HUDEP-2 (cell line): ENCODE measurements around the gene AGO4.
"Not testable (repeated sequence)": the region's sequence is repeated elsewhere in the genome, so short reads cannot be mapped to it uniquely, and the experiment has no call there.

Source experiments
- DNase-seq, 76 experiments: peaks; one replicate each; lab custom pipeline; 2025; ENCODE audit not compliant: unreplicated experiment in 76 of 76; lab: John Stamatoyannopoulos, UW

Gene AGO4

DNA sequence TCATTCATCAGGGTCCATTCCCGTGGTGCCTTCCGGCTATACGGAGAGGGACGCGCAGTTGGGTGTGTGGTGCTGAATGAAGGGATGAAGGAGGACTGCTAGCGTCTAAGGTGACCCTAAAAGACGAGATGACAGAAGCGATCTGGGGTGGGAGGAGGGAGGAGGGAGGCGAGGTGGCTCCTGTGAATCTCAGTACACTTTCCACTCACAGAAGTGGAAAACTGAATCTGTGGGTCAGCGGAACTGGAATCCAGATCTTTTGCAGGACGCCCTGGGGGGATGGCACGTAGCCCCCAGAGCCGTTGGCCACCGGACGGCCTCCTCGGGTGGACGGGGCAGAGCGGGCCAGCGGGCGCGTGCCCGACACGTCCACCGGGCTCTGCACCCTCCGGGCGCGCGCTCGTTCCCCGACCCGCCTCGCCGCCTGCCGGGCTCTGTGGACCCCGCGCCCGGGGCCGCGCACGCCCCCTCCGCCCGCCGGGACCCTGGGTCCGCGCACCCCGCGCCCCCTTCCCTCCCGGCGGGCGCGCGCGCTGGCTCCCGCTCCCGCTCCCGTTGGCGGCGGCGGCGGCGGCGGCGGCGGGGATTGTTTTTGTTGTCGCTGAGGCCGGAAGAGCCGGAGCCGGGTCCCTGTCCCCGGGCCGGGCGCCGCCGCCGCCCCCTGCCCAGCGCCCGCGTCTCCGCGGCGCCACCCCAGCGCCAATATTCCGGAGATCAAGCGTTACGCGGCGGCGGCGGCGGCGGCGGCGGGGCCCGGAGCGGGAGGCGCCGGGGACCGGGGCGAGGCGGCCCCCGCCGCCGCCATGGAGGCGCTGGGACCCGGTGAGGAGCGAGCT, at the start of gene AGO4:
Gene AGO4 (plus strand): TSS at position 403 of the 836 bp plus-strand sequence. CDS start 401 bp downstream, at position 804.
- peak in 2 of 76 experiments; percentile 5 to 7 for DNase-seq

- no peak for DNase-seq
These were observed 45.7 kb upstream of the AGO4 start for GRCh38 chr1:35762141-35762540.

- no peak for DNase-seq
These were observed 44.6 kb upstream of the AGO4 start for GRCh38 chr1:35763201-35763600.

- no peak for DNase-seq
These were observed 43.5 kb upstream of the AGO4 start for GRCh38 chr1:35764283-35764682.

GRCh38 chr1:35768350-35769187, 39.2 kb upstream of the AGO4 start:
- DNase-seq = peak in 16 of 76 experiments; percentile 0 to 32 (median 6)

DNA sequence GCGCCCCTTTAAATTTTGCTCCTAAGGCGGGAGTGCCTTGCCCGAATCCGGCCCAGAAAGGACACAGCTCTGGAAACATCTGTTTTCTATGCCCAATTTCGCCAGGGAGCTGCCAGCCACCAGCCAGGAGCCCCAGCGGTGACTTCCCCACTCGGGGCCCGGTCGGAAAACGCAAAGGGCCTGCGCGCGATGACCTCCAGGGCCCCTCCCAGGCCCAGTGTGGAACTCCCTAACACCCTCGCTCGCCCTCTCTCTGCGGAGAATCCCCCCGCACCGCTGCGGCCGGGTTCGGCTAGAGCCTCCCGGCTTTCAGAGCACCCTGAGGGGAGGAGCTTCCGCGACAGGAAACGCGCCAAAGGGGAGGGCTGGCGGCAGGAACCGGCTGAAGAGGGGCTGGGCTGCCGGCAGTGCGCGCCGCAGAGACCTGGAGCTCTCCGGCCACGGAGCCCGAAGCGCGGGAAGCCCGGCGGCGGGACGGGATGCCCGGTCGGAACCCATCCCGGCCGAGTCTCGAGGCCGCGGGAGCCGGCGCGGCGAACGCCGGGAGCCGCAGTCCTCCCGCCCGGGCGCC, 38.5 kb upstream of the AGO4 start:
- peak in 75 of 76 experiments; percentile 30 to 92 (median 82) for DNase-seq

GRCh38 chr1:35773711-35774110, 34.1 kb upstream of the AGO4 start:
- no peak for DNase-seq

- DNase-seq = not testable (repeated sequence)
These were observed 31.6 kb upstream of the AGO4 start for GRCh38 chr1:35776172-35776571.

DNA sequence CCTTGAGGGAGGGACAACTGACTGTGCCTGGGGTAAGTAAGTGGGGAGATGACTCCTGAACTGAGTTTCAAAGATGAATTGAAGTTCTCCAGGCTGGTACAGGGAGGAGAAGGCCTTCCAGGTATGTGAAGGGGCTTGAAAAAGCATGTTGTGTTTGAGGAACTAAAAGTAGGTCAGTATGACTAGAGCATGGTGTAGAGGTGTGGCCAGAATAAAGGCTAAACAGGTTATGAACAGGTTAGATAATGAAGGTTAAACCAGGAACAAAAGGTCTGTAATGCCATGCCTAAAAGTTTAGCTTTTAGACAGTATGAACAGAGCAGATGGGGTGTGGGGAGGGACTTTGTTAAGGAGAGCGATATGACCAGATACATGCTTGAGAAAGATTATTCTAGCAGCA, 30.7 kb upstream of the AGO4 start:
- no peak for DNase-seq

GRCh38 chr1:35783055-35783583, 24.7 kb upstream of the AGO4 start:
- no peak for DNase-seq

- not testable (repeated sequence) for DNase-seq
These were observed 23.5 kb upstream of the AGO4 start for GRCh38 chr1:35784364-35784763.

GRCh38 chr1:35788139-35788538, 19.7 kb upstream of the AGO4 start:
- no peak for DNase-seq

DNA sequence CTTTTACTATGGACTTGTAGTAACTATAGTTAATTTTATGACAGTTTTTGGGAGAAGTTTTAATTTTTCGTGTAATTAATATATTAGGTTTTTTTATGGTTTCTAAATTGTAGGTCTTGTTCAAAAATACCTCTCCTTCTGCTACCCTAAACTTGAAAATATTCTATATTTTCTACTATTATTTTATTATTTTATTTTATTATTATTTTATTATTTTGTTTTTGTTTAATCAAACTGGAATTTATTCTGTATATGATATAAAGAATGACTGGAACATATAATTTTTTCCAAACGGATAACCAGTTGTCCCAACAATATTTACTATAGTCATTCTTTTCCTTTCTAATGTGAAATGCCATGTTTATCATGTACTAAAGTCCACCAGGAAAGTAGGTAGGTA, 17.1 kb upstream of the AGO4 start:
- no peak for DNase-seq

GRCh38 chr1:35795295-35795694, 12.5 kb upstream of the AGO4 start:
- DNase-seq = no peak

- DNase-seq = no peak
These were observed 10.4 kb upstream of the AGO4 start for GRCh38 chr1:35797380-35797779.

GRCh38 chr1:35798019-35798418, 9.8 kb upstream of the AGO4 start:
- DNase-seq = not testable (repeated sequence)

DNA sequence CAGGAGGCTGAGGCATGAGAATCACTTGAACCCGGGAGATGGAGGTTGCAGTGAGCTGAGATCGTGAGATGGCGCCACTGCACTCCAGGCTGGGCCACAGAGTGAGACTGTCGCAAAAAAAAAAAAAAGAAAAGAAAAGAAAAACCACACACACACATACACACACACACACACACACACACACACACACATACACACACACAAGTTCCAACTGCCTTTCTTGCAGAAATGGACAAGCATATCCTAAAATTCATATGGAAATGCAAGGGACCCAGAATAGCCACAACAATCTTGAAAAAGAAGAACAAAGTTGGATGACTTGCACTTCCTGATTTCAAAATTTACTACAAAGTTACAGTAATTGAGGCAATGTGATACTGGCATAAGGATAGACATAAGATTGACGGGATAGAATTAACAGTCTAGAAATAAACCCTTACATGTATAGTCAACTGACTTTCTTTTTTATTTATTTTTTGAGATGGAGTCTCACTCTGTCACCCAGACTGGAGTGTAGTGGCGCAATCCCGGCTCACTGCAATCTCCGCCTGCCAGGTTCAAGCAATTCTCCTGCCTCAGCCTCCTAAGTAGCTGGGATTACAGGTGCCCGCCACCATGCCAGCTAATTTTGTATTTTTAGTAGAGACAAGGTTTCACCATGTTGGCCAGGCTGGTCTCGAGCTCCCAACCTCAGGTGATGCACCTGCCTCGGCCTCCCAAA, 7.5 kb upstream of the AGO4 start:
- DNase-seq = not testable (repeated sequence)

- peak in 13 of 76 experiments; percentile 5 to 40 (median 16) for DNase-seq
These were observed 766 bp downstream of the AGO4 start for GRCh38 chr1:35808450-35809113.

GRCh38 chr1:35809114-35810095, 1.6 kb downstream of the AGO4 start:
- DNase-seq = no peak
